ENCODE measurements around the gene NPEPL1.

The NPEPL1 gene

DNA sequence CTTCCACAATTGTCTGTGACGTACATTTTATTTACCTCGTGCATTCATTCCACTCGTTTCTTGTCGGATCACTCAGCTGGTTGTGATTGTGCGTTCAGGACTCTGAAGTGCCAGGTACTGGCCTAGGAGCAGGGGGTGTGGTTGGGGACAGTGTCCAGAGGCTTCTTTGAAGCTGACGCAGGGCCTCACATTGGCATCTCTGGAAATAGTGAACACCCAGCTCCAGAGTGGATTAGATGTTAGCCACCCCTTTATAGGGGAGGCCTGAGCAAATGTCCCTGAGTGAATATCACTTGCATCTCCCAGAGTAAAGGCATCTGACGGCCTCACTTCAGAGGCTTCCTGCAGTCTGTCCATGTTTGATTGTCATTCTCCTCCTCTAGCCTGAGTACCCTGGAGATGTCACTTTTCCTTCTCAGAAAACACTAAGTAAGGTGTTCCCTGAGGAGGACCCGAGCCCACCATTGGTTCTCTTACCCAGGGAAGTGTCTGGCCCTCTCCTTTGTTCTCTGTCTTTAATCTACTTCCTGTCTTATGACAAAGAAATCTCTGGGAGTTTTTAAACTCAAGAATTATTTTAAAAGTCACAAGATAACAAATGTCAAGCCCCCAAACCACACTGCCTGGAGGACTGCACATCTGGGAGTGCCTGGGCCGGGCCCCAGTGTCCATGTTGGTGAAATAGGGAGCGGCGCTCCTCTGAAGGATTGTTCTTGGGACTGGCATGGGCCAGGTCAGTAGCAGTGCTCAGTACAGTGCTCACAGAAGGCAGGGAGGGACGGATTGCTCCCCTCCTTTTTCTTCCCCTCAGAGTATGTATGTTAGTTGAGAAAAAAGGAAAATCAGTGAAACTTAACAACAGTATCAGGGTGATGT is 30.8 kb upstream of the NPEPL1 start:
- H3K4me3 ChIP-seq (ENCODE audit: low read depth, low read length) = no peak overlapping the region
- DNase-seq (ENCODE audit: low read depth, low spot score) = no peak
- CTCF ChIA-PET = no interaction called here
- TF ChIP-seq, protein P1, sequence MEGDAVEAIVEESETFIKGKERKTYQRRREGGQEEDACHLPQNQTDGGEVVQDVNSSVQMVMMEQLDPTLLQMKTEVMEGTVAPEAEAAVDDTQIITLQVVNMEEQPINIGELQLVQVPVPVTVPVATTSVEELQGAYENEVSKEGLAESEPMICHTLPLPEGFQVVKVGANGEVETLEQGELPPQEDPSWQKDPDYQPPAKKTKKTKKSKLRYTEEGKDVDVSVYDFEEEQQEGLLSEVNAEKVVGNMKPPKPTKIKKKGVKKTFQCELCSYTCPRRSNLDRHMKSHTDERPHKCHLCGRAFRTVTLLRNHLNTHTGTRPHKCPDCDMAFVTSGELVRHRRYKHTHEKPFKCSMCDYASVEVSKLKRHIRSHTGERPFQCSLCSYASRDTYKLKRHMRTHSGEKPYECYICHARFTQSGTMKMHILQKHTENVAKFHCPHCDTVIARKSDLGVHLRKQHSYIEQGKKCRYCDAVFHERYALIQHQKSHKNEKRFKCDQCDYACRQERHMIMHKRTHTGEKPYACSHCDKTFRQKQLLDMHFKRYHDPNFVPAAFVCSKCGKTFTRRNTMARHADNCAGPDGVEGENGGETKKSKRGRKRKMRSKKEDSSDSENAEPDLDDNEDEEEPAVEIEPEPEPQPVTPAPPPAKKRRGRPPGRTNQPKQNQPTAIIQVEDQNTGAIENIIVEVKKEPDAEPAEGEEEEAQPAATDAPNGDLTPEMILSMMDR (IDR thresholded peaks at IDR 0.05; ENCODE audit: insufficient read depth, low read length, missing control alignments) = no peak
- POLR2A ChIA-PET = no interaction called here

DNA sequence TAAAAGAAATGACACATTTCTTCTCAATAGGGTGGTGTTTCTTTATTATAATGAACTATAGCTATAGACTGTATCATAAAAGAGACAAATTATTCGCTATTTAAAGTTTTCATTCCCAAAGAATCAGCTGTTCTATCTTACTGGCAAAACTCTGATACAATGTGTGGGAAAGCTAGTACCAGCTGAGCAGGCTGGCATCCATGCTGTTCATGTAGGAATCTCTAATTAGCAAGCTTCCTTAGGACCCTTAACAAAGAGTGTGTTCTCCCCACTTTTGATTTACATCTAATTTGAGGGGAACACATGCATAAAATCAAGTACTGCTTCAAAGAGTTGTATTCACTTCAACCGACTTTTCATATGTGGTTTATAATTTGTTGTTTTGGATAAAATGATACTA is 28.3 kb upstream of the NPEPL1 start:
- POLR2A ChIA-PET = interaction anchor here (0.8 kb wide), 1 partner anchor 13 kb away, joined by 3 read pairs; the partner anchor contains the start of gene STX16
- CTCF ChIA-PET = interaction anchor here (1.2 kb wide), 1 partner anchor 25 kb away, joined by 3 read pairs; no protein-coding TSS in a partner anchor
- DNase-seq (ENCODE audit: low read depth, low spot score) = no peak

DNA sequence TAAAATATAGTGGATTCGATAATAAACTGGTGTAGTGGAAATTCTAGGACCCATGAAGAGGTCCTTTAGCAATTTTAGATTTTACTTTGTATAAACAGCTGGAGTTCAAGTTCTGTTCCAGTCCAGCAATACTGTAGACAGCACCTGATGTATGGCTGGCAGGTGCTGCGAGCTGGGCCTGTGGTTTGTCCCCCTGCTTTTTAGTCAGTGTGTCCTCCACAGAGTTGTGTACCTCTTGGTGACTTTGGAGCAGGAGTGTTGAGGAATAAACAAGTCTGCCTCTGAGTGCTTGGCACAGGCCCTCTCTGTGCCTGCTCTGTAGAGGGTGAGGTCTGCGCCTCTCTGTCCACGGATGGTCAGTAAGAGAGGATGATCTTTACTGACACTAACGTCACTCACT is 27.7 kb upstream of the NPEPL1 start:
- TF ChIP-seq, protein P1 (IDR thresholded peaks at IDR 0.05; ENCODE audit: insufficient read depth, low read length, missing control alignments) = no peak
- H3K4me3 ChIP-seq (ENCODE audit: low read depth, low read length) = no peak overlapping the region
- POLR2A ChIA-PET = interaction anchor here (0.8 kb wide), 1 partner anchor 14 kb away, joined by 3 read pairs; the partner anchor contains the start of gene STX16
- DNase-seq (ENCODE audit: low read depth, low spot score) = no peak
- CTCF ChIA-PET = interaction anchor here (1.2 kb wide), 1 partner anchor 24 kb away, joined by 3 read pairs; no protein-coding TSS in a partner anchor

More for the DNA sequence above, 28.3 kb upstream of the NPEPL1 start:
- TF ChIP-seq, protein P1 (IDR thresholded peaks at IDR 0.05; ENCODE audit: insufficient read depth, low read length, missing control alignments) = no peak
- no peak overlapping the region for H3K4me3 ChIP-seq (ENCODE audit: low read depth, low read length)

DNA sequence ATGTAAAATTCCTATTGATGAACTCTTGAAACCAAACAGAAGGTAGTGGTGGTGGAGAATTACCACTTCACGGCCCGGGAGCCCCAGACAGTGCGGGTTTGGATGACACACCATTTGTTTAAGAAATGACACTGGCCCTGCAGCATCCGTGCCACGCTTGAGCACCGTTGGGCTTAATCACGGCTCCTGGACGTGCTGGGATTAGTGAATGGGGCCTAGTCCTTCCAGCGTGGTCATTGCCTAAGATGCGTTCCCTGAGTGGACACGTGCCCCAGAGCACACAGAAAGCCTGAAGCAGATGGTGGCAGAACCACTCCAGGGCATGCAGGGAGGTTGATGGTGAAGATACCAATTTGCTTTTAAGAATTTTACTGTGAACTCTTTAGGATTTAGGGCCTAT is 27.0 kb upstream of the NPEPL1 start:
- no peak for DNase-seq (ENCODE audit: low read depth, low spot score)
- no peak overlapping the region for H3K4me3 ChIP-seq (ENCODE audit: low read depth, low read length)
- TF ChIP-seq, protein P1 (IDR thresholded peaks at IDR 0.05; ENCODE audit: insufficient read depth, low read length, missing control alignments) = no peak
- CTCF ChIA-PET = no interaction called here
- POLR2A ChIA-PET = interaction anchor here (0.6 kb wide), 1 partner anchor 10 kb away, joined by 5 read pairs; no protein-coding TSS in a partner anchor

DNA sequence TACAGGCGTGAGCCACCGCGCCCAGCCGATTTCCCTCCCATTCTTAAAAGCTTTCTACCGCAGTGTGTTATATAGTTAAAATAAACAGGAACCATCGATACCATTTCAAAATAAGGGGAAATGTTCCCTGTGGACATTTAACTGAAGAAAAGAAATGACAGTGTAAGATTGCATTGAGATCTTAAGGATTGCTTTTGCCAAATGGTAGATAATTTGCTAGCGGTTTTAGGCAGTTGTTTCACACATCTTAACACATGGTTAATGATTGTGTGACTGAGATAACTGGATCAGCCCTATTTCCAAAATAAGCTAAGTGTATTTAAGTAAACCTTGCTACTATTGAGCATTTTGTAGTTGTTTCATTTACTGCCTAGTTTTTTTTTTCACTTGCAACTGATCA is 25.9 kb upstream of the NPEPL1 start:
- no peak overlapping the region for H3K4me3 ChIP-seq (ENCODE audit: low read depth, low read length)
- TF ChIP-seq, protein P1 (IDR thresholded peaks at IDR 0.05; ENCODE audit: insufficient read depth, low read length, missing control alignments) = no peak
- CTCF ChIA-PET = interaction anchor here (0.9 to 1.7 kb wide), 5 partner anchors 14 to 429 kb away, joined by 3 to 7 read pairs (median 3); no protein-coding TSS in a partner anchor
- POLR2A ChIA-PET = no interaction called here
- no peak for DNase-seq (ENCODE audit: low read depth, low spot score)

DNA sequence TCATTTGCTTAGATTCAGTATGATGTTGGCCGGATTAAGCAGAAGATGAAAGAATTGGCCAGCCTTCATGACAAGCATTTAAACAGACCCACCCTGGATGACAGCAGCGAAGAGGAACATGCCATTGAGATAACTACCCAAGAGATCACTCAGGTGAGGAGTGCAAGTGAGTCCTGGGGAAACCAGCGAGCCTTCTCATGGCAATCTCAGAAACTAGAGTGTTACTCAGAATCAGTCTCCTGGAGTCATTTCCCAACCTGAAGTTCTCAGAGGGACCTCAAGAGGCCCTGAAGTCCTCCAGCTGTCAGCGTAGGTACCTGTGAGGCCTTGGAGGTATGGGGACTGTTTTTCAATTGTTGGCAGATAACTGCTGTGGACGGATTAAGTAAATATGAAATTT is 24.6 kb upstream of the NPEPL1 start:
- ChIA-PET POLR2A (no interaction called here), CTCF (interaction anchor here (0.8 to 1.7 kb wide), 3 partner anchors 22 to 430 kb away, joined by 4 to 7 read pairs (median 4); no protein-coding TSS in a partner anchor)
- TF ChIP-seq, protein P1 (IDR thresholded peaks at IDR 0.05; ENCODE audit: insufficient read depth, low read length, missing control alignments) = no peak
- DNase-seq (ENCODE audit: low read depth, low spot score) = no peak
- no peak overlapping the region for H3K4me3 ChIP-seq (ENCODE audit: low read depth, low read length)
